Measurements from ENCODE around the gene CLEC1A. TPM values are rescaled to one million over a fixed set of nuclear protein-coding genes. Genes with fewer than 3 reads are reported as not detected.

CLEC1A gene, protein sequence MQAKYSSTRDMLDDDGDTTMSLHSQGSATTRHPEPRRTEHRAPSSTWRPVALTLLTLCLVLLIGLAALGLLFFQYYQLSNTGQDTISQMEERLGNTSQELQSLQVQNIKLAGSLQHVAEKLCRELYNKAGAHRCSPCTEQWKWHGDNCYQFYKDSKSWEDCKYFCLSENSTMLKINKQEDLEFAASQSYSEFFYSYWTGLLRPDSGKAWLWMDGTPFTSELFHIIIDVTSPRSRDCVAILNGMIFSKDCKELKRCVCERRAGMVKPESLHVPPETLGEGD
- polyA plus RNA-seq (2013), result 33.5 and 36.4 TPM in 2 replicates

DNA sequence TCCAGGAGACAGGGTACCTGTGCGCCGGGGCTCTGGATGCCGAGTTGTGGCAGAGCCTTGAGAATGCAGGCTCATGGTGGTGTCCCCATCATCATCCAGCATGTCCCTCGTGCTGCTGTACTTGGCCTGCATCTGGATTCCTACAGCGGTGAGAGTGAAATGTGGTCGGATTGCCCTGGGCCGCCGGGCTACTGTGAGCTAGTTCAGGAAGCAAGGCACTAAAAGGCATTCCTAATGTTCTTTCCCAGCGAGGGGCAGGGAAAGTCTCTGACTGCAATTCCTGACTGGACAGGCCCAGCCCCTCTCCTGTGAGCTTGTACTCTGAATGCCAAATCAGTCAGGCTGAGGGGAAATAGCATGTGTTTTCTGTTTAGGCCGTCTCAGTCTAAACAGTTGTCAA, at the start of gene CLEC1A:
Gene CLEC1A, minus strand, starts transcription at position 195 of the 400 bp plus-strand sequence. Its CDS starts 63 bp downstream, at position 132.
- peak within 1 kb of the TSS; percentile 13 for H2BK12ac ChIP-seq (ENCODE audit: low read length)
- peak; percentile 91 for DNase-seq
- no peak within 1 kb of the TSS for H3K14ac ChIP-seq (ENCODE audit: low read length)
- no peak within 1 kb of the TSS for H3K9ac ChIP-seq (ENCODE audit: low read length)
- peak within 1 kb of the TSS; percentile 62 for H4K12ac ChIP-seq (ENCODE audit: low read depth, low read length)
- no peak within 1 kb of the TSS for H3K4ac ChIP-seq (ENCODE audit: low read depth, low read length)
- peaks cover 11% of the 10 kb centered on the region for H3K79me1 ChIP-seq (ENCODE audit: low read length)
- no peaks in the 10 kb centered on the region for H3K9me3 ChIP-seq (ENCODE audit: insufficient read depth, low read depth, low read length)
- H3K4me1 ChIP-seq (ENCODE audit: control insufficient read depth in 1 of 2, insufficient read depth in 2 of 2, low read length in 2 of 2), result peaks cover 19 to 21% of the 10 kb centered on the region in 2 experiments
- H3K27me3 ChIP-seq (ENCODE audit: insufficient read depth, low read length), result no peaks in the 10 kb centered on the region
- peak within 1 kb of the TSS; percentile 23 for H3K27ac ChIP-seq (ENCODE audit: low read depth, low read length)
- H3K23ac ChIP-seq (ENCODE audit: low read length), result no peak within 1 kb of the TSS
- H3K4me3 ChIP-seq (ENCODE audit: low read depth, low read length), result no peak within 1 kb of the TSS
- no CpG with 5 or more reads among the region's 10 CpGs for WGBS (ENCODE audit: extremely low coverage, insufficient coverage, insufficient read length)
- H3K36me3 ChIP-seq (ENCODE audit: control insufficient read depth in 1 of 2, insufficient read depth in 2 of 2, low read length in 2 of 2), result no peaks in the 10 kb centered on the region
- peak within 1 kb of the TSS; percentile 24 for H2BK120ac ChIP-seq (ENCODE audit: insufficient read depth, low read length, poor library complexity)
- H2AK5ac ChIP-seq (ENCODE audit: low read length), result peak within 1 kb of the TSS; percentile 86
- H3K4me2 ChIP-seq (ENCODE audit: low read length), result no peak within 1 kb of the TSS
- no peak within 1 kb of the TSS for H4K8ac ChIP-seq (ENCODE audit: low read depth, low read length)
- H2BK5ac ChIP-seq (ENCODE audit: low read depth, low read length, poor library complexity), result peak within 1 kb of the TSS; percentile 81
- no peak within 1 kb of the TSS for H4K91ac ChIP-seq (ENCODE audit: low read depth, low read length)
- no peak within 1 kb of the TSS for H2AFZ ChIP-seq (ENCODE audit: insufficient read depth, low read length, poor library complexity)
- peaks cover 2% of the 10 kb centered on the region for H3K79me2 ChIP-seq (ENCODE audit: control insufficient read depth, insufficient read depth, low read length, poor library complexity)
- no peak within 1 kb of the TSS for H3K18ac ChIP-seq (ENCODE audit: low read length)

DNA sequence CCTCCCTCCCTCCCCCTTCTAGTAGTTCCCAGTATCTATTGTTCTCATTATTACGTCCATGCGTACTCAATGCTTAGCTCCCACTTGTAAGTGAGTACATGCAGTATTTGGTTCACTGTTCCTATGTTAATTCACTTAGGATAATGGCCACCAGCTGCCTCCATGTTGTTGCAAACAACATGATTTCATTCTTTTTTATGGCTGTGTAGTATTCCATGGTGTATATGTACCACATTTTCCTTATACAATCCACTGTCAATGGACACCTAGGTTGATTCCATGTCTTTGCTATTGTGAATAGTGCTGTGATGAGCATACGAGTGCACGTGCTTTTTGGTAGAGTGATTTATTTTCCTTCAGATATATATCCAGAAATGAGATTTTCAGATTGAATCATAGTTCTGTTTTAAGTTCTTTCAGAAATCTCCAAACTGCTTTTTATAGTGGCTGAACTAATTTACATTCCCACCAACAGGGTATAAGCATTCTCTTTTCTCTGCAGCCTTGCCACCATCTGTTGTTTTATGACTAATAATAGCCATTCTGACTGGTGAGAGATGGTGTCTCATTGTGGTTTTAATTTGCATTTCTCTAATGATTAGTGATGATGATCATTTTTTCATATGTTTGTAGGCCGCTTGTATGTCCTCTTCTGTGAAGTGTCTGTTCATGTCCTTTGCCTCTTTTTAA, 49.1 kb upstream of the CLEC1A start:
- Histone ChIP-seq H2AK5ac (ENCODE audit: low read length) (no peak overlapping the region), H3K9ac (ENCODE audit: low read length) (no peak overlapping the region), H3K4me3 (ENCODE audit: low read depth, low read length) (no peak overlapping the region), H3K23ac (ENCODE audit: low read length) (no peak overlapping the region), H3K4me2 (ENCODE audit: low read length) (no peak overlapping the region), H3K79me2 (ENCODE audit: control insufficient read depth, insufficient read depth, low read length, poor library complexity) (no peaks in the 10 kb centered on the region), H3K9me3 (ENCODE audit: insufficient read depth, low read depth, low read length) (no peaks in the 10 kb centered on the region), H3K14ac (ENCODE audit: low read length) (no peak overlapping the region), H4K12ac (ENCODE audit: low read depth, low read length) (no peak overlapping the region), H3K4me1 (ENCODE audit: control insufficient read depth in 1 of 2, insufficient read depth in 2 of 2, low read length in 2 of 2) (no peaks in the 10 kb centered on the region), H3K18ac (ENCODE audit: low read length) (no peak overlapping the region), H4K91ac (ENCODE audit: low read depth, low read length) (no peak overlapping the region), H2BK5ac (ENCODE audit: low read depth, low read length, poor library complexity) (no peak overlapping the region), H3K4ac (ENCODE audit: low read depth, low read length) (no peak overlapping the region), H2BK12ac (ENCODE audit: low read length) (no peak overlapping the region), H3K36me3 (ENCODE audit: control insufficient read depth in 1 of 2, insufficient read depth in 2 of 2, low read length in 2 of 2) (no peaks in the 10 kb centered on the region), H4K8ac (ENCODE audit: low read depth, low read length) (no peak overlapping the region), H3K27ac (ENCODE audit: low read depth, low read length) (no peak overlapping the region), H2BK120ac (ENCODE audit: insufficient read depth, low read length, poor library complexity) (no peak overlapping the region), H3K79me1 (ENCODE audit: low read length) (no peaks in the 10 kb centered on the region), H2AFZ (ENCODE audit: insufficient read depth, low read length, poor library complexity) (no peak overlapping the region), H3K27me3 (ENCODE audit: insufficient read depth, low read length) (no peaks in the 10 kb centered on the region)
- WGBS (ENCODE audit: extremely low coverage, insufficient coverage, insufficient read length), result no CpG with 5 or more reads among the region's 5 CpGs
- DNase-seq, result no peak

DNA sequence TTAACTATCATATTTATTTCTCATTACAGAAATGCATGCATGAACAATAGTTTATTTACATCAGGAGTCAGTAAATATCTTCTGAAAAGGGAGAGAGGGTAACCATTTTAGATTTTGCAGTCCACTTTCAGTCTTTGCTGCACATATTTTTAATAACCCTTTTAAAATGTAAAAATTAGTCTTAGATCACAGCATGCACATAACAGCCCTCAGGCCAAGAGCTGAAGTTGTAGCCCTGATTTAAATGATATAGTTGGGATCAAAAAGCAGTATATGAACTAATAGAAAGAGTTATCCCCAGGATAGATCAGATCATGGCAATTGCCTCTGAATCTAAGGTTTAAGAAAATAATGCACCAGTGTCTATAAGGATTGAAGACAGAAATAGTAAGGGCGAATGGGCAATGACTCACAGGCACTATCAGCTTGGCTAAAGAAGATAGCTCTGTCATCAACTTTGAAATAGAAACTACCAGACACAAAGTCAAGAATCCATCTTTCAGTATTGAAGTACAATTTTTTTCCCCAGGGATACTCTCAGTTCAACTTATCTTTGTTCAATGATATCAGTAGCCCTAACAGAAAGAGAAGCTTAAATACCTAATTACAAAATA, 44.3 kb upstream of the CLEC1A start:
- Histone ChIP-seq H3K23ac (ENCODE audit: low read length) (no peak overlapping the region), H3K27ac (ENCODE audit: low read depth, low read length) (no peak overlapping the region), H4K12ac (ENCODE audit: low read depth, low read length) (no peak overlapping the region), H3K27me3 (ENCODE audit: insufficient read depth, low read length) (no peaks in the 10 kb centered on the region), H2AK5ac (ENCODE audit: low read length) (no peak overlapping the region), H3K79me2 (ENCODE audit: control insufficient read depth, insufficient read depth, low read length, poor library complexity) (no peaks in the 10 kb centered on the region), H4K91ac (ENCODE audit: low read depth, low read length) (no peak overlapping the region), H3K4me1 (ENCODE audit: control insufficient read depth in 1 of 2, insufficient read depth in 2 of 2, low read length in 2 of 2) (no peaks in the 10 kb centered on the region), H2BK12ac (ENCODE audit: low read length) (no peak overlapping the region), H3K36me3 (ENCODE audit: control insufficient read depth in 1 of 2, insufficient read depth in 2 of 2, low read length in 2 of 2) (no peaks in the 10 kb centered on the region), H2BK120ac (ENCODE audit: insufficient read depth, low read length, poor library complexity) (no peak overlapping the region), H4K8ac (ENCODE audit: low read depth, low read length) (no peak overlapping the region), H3K14ac (ENCODE audit: low read length) (no peak overlapping the region), H3K9me3 (ENCODE audit: insufficient read depth, low read depth, low read length) (no peaks in the 10 kb centered on the region), H3K4ac (ENCODE audit: low read depth, low read length) (no peak overlapping the region), H3K9ac (ENCODE audit: low read length) (no peak overlapping the region), H3K4me2 (ENCODE audit: low read length) (no peak overlapping the region), H2BK5ac (ENCODE audit: low read depth, low read length, poor library complexity) (no peak overlapping the region), H3K4me3 (ENCODE audit: low read depth, low read length) (no peak overlapping the region), H3K79me1 (ENCODE audit: low read length) (no peaks in the 10 kb centered on the region), H2AFZ (ENCODE audit: insufficient read depth, low read length, poor library complexity) (no peak overlapping the region), H3K18ac (ENCODE audit: low read length) (no peak overlapping the region)
- WGBS (ENCODE audit: extremely low coverage, insufficient coverage, insufficient read length), result no CpG with 5 or more reads among the region's 1 CpG
- no peak for DNase-seq

DNA sequence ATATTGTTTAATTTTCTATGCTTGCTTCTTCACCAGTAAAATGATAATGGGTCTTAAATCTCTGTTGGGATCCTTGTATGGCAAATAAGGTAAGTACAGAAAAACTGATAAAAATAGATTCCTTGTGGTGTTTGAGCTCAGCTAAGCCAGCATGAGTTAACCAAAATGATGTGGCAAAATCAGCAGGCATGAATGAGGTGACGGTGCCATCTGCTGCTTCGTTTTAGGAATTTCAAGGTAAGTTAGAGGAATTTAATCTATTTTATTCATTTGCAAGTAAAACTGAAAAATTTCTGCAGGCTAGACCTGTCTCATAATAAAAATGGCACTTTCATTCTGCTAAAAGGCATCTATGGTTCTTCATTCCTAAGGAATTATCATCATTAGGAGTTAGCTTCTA, 41.2 kb upstream of the CLEC1A start:
- H2AK5ac ChIP-seq (ENCODE audit: low read length), result no peak overlapping the region
- H3K9me3 ChIP-seq (ENCODE audit: insufficient read depth, low read depth, low read length), result no peaks in the 10 kb centered on the region
- H2BK5ac ChIP-seq (ENCODE audit: low read depth, low read length, poor library complexity), result no peak overlapping the region
- H4K91ac ChIP-seq (ENCODE audit: low read depth, low read length), result no peak overlapping the region
- H3K14ac ChIP-seq (ENCODE audit: low read length), result no peak overlapping the region
- H4K8ac ChIP-seq (ENCODE audit: low read depth, low read length), result no peak overlapping the region
- no peak overlapping the region for H3K4me2 ChIP-seq (ENCODE audit: low read length)
- H3K36me3 ChIP-seq (ENCODE audit: control insufficient read depth in 1 of 2, insufficient read depth in 2 of 2, low read length in 2 of 2), result no peaks in the 10 kb centered on the region
- no peaks in the 10 kb centered on the region for H3K79me2 ChIP-seq (ENCODE audit: control insufficient read depth, insufficient read depth, low read length, poor library complexity)
- WGBS (ENCODE audit: extremely low coverage, insufficient coverage, insufficient read length), result no CpG with 5 or more reads among the region's 2 CpGs
- H3K18ac ChIP-seq (ENCODE audit: low read length), result no peak overlapping the region
- H3K27me3 ChIP-seq (ENCODE audit: insufficient read depth, low read length), result no peaks in the 10 kb centered on the region
- H2BK120ac ChIP-seq (ENCODE audit: insufficient read depth, low read length, poor library complexity), result no peak overlapping the region
- no peaks in the 10 kb centered on the region for H3K4me1 ChIP-seq (ENCODE audit: control insufficient read depth in 1 of 2, insufficient read depth in 2 of 2, low read length in 2 of 2)
- H3K4me3 ChIP-seq (ENCODE audit: low read depth, low read length), result no peak overlapping the region
- peak; percentile 34 to 74 for DNase-seq
- no peak overlapping the region for H3K9ac ChIP-seq (ENCODE audit: low read length)
- H3K79me1 ChIP-seq (ENCODE audit: low read length), result peaks cover 2% of the 10 kb centered on the region
- H2BK12ac ChIP-seq (ENCODE audit: low read length), result no peak overlapping the region
- H3K23ac ChIP-seq (ENCODE audit: low read length), result no peak overlapping the region
- H4K12ac ChIP-seq (ENCODE audit: low read depth, low read length), result no peak overlapping the region
- no peak overlapping the region for H3K4ac ChIP-seq (ENCODE audit: low read depth, low read length)
- H3K27ac ChIP-seq (ENCODE audit: low read depth, low read length), result no peak overlapping the region
- no peak overlapping the region for H2AFZ ChIP-seq (ENCODE audit: insufficient read depth, low read length, poor library complexity)
